HT-29 (cell line): ENCODE results near the gene ZNF66. TPM values are rescaled to one million over a fixed set of nuclear protein-coding genes. Genes with fewer than 3 reads are reported as not detected.
"Not testable (repeated sequence)": the region's sequence is repeated elsewhere in the genome, so short reads cannot be mapped to it uniquely, and the experiment has no call there.

ENCODE experiments used
- DNase-seq: peaks from one replicate; pipeline ENCODE4 v3.0.0-alpha.2; 2015; ENCODE audit warnings: low spot score
- total RNA-seq: library from RNA; depleted of rRNA; stranded (reverse); fragments of >200 nt; shearing (Covaris generic); gene quantifications from 2 replicates; pipeline ENCODE4 v1.2.3, GENCODE V29; 2014; rRNA removed

ZNF66 gene
- total RNA-seq = 0.05 and 0.16 TPM in 2 replicates

- DNase-seq = peak; percentile 10
These were observed at the start of gene ZNF66 for GRCh38 chr19:20776083-20777076. Gene ZNF66 (plus strand): TSS chr19:20776304. CDS start chr19:20776448, 144 bp downstream.

GRCh38 chr19:20750169-20750568, 25.9 kb upstream of the ZNF66 start:
- not testable (repeated sequence) for DNase-seq

GRCh38 chr19:20752291-20752690, 23.8 kb upstream of the ZNF66 start:
- not testable (repeated sequence) for DNase-seq

- not testable (repeated sequence) for DNase-seq
These were observed 6.8 kb upstream of the ZNF66 start for GRCh38 chr19:20769225-20769736.

- DNase-seq = no peak
These were observed 11.7 kb downstream of the ZNF66 start for GRCh38 chr19:20787786-20788185.

- no peak for DNase-seq
These were observed 15.7 kb downstream of the ZNF66 start for GRCh38 chr19:20791806-20792205.

- DNase-seq = not testable (repeated sequence)
These were observed 30.5 kb downstream of the ZNF66 start for GRCh38 chr19:20806311-20807262.

- no peak for DNase-seq
These were observed 64.3 kb downstream of the ZNF66 start for GRCh38 chr19:20840371-20840770.

Other genes with a start within 250 kb of the ZNF66 start
- 0.29 and 0.51 TPM in 2 replicates for gene ZNF737, start 210.5 kb upstream of the ZNF66 start, total RNA-seq
- not detected in 2 replicates for gene ZNF626, start 114.7 kb upstream of the ZNF66 start, total RNA-seq
- 0.08 TPM in 1 of 2 replicates, not detected in the other for gene ZNF85, start 146.9 kb downstream of the ZNF66 start, total RNA-seq
- gene ZNF430, start 244.4 kb downstream of the ZNF66 start, total RNA-seq = 1.2 and 2.3 TPM in 2 replicates